ENCODE results near the gene OSBPL9. TPM values are rescaled to one million over a fixed set of nuclear protein-coding genes. Genes with fewer than 3 reads are reported as not detected.
"Not testable (repeated sequence)": the region's sequence is repeated elsewhere in the genome, so short reads cannot be mapped to it uniquely, and the experiment has no call there.

Gene OSBPL9
- total RNA-seq, 1 experiment from 2014 or later, result 43.2 TPM

- DNase-seq (ENCODE audit: low spot score), result no peak
Observed at GRCh38 chr1:51664421-51665240, 47.7 kb downstream of the OSBPL9 start.

GRCh38 chr1:51666478-51666877 is 49.6 kb downstream of the OSBPL9 start:
- DNase-seq (ENCODE audit: low spot score), result no peak

- no peak for DNase-seq (ENCODE audit: low spot score)
Observed at GRCh38 chr1:51667561-51667960, 50.7 kb downstream of the OSBPL9 start.

- DNase-seq (ENCODE audit: low spot score), result no peak
Observed at GRCh38 chr1:51669272-51669671, 52.4 kb downstream of the OSBPL9 start.

- no peak for DNase-seq (ENCODE audit: low spot score)
Observed at GRCh38 chr1:51669816-51670215, 52.9 kb downstream of the OSBPL9 start.

- DNase-seq (ENCODE audit: low spot score), result no peak
Observed at GRCh38 chr1:51671527-51672325, 54.8 kb downstream of the OSBPL9 start.

- DNase-seq (ENCODE audit: low spot score), result no peak
Observed at GRCh38 chr1:51673279-51673678, 56.4 kb downstream of the OSBPL9 start.

GRCh38 chr1:51675177-51675780 is 58.4 kb downstream of the OSBPL9 start:
- no peak for DNase-seq (ENCODE audit: low spot score)

GRCh38 chr1:51679435-51679834 is 62.5 kb downstream of the OSBPL9 start:
- DNase-seq (ENCODE audit: low spot score), result no peak

- DNase-seq (ENCODE audit: low spot score), result no peak
Observed at GRCh38 chr1:51684776-51685175, 67.9 kb downstream of the OSBPL9 start.

- no peak for DNase-seq (ENCODE audit: low spot score)
Observed at GRCh38 chr1:51686450-51686849, 69.6 kb downstream of the OSBPL9 start.

- DNase-seq (ENCODE audit: low spot score), result no peak
Observed at GRCh38 chr1:51689075-51689440, 72.2 kb downstream of the OSBPL9 start.

- DNase-seq (ENCODE audit: low spot score), result no peak
Observed at GRCh38 chr1:51689643-51690042, 72.8 kb downstream of the OSBPL9 start.

- no peak for DNase-seq (ENCODE audit: low spot score)
Observed at GRCh38 chr1:51690285-51690961, 73.5 kb downstream of the OSBPL9 start.

- DNase-seq (ENCODE audit: low spot score), result no peak
Observed at GRCh38 chr1:51691920-51692319, 75.0 kb downstream of the OSBPL9 start.

GRCh38 chr1:51693419-51694155 is 76.7 kb downstream of the OSBPL9 start:
- no peak for DNase-seq (ENCODE audit: low spot score)

- no peak for DNase-seq (ENCODE audit: low spot score)
Observed at GRCh38 chr1:51697166-51697565, 80.3 kb downstream of the OSBPL9 start.

- DNase-seq (ENCODE audit: low spot score), result no peak
Observed at GRCh38 chr1:51699391-51699790, 82.5 kb downstream of the OSBPL9 start.

- DNase-seq (ENCODE audit: low spot score), result not testable (repeated sequence)
Observed at GRCh38 chr1:51701782-51702181, 84.9 kb downstream of the OSBPL9 start.

GRCh38 chr1:51702220-51702619 is 85.3 kb downstream of the OSBPL9 start:
- not testable (repeated sequence) for DNase-seq (ENCODE audit: low spot score)

GRCh38 chr1:51705035-51705434 is 88.1 kb downstream of the OSBPL9 start:
- no peak for DNase-seq (ENCODE audit: low spot score)

Data from HT-29 (cell line).